HepG2 (cell line): Measurements from ENCODE around the gene TUBG1. TPM values are rescaled to one million over a fixed set of nuclear protein-coding genes. Genes with fewer than 3 reads are reported as not detected.

ENCODE experiments used
- ARID3A ChIP-seq: IDR thresholded peaks from 2 replicates; pipeline ENCODE4 v1.6.1; 2012; ENCODE audit warnings: low read depth, low read length, improper control_type of control experiment
- ARNTL ChIP-seq: sonication (generic); formaldehyde crosslinking; IDR thresholded peaks from 2 replicates; pipeline ENCODE4 v1.4.0; 2020; ENCODE audit warnings: mild to moderate bottlenecking, missing genetic modification reagents
- BRD4 ChIP-seq: sonication (generic); formaldehyde crosslinking; IDR thresholded peaks from 2 replicates; pipeline ENCODE4 v1.4.0; 2020; ENCODE audit warnings: missing genetic modification reagents
- CHD2 ChIP-seq: IDR thresholded peaks from 2 replicates; pipeline ENCODE4 v1.6.1; 2011; ENCODE audit warnings: low read depth, low read length, improper control_type of control experiment
- DMTF1 ChIP-seq: sonication (generic); formaldehyde crosslinking; IDR thresholded peaks from 2 replicates; pipeline ENCODE4 v1.4.0; 2020; ENCODE audit warnings: mild to moderate bottlenecking, missing genetic modification reagents
- DRAP1 ChIP-seq: IDR thresholded peaks from 2 replicates; pipeline ENCODE4 v1.6.1; 2016; ENCODE audit warnings: missing genetic modification reagents, missing compliant biosample characterization
- ESRRA ChIP-seq: sonication (generic); formaldehyde crosslinking; IDR thresholded peaks from 2 replicates; pipeline ENCODE4 v1.5.1; 2020; ENCODE audit warnings: mild to moderate bottlenecking, low read depth, missing genetic modification reagents
- FOXP1 ChIP-seq, 2 experiments: fragments of 450-650 bp in 1 of 2; IDR thresholded peaks; 2 replicates each; pipeline ENCODE4 v1.6.1; 2017 to 2018; ENCODE audit warnings: antibody characterized with exemption in 1 of 2
- IRF2 ChIP-seq: IDR thresholded peaks from 2 replicates; pipeline ENCODE4 v1.6.1; 2018; ENCODE audit warnings: missing genetic modification reagents, missing compliant biosample characterization
- ISL2 ChIP-seq: sonication (generic); formaldehyde crosslinking; IDR thresholded peaks from 2 replicates; pipeline ENCODE4 v1.5.0; 2020; ENCODE audit warnings: missing genetic modification reagents
- KDM5B ChIP-seq: sonication (generic); formaldehyde crosslinking; IDR thresholded peaks from 2 replicates; pipeline ENCODE4 v1.4.0; 2020; ENCODE audit warnings: missing genetic modification reagents, mild to moderate bottlenecking, borderline replicate concordance
- MBNL3 ChIP-seq: fragments of 250-450 bp; sonication (Bioruptor Pico); conservative IDR thresholded peaks from 2 replicates; pipeline ENCODE4 v1.8.0; 2022; ENCODE audit warnings: mild to moderate bottlenecking, inconsistent platforms
- MEIS1 ChIP-seq: sonication (generic); formaldehyde crosslinking; IDR thresholded peaks from 2 replicates; pipeline ENCODE4 v1.9.0; 2021; ENCODE audit warnings: mild to moderate bottlenecking, missing genetic modification reagents, moderate library complexity, borderline replicate concordance
- MXI1 ChIP-seq: IDR thresholded peaks from 3 replicates; pipeline ENCODE4 v1.6.1; 2012; ENCODE audit warnings: low read depth, low read length, inconsistent platforms, borderline replicate concordance
- NR2C2 ChIP-seq: sonication (generic); formaldehyde crosslinking; IDR thresholded peaks from 2 replicates; pipeline ENCODE4 v1.4.0; 2020; ENCODE audit warnings: missing genetic modification reagents, mild to moderate bottlenecking, moderate library complexity, borderline replicate concordance
- PAWR ChIP-seq: sonication (generic); formaldehyde crosslinking; IDR thresholded peaks from 2 replicates; pipeline ENCODE4 v1.4.0; 2020; ENCODE audit warnings: missing genetic modification reagents, mild to moderate bottlenecking, borderline replicate concordance
- RFX5 ChIP-seq: IDR thresholded peaks from 2 replicates; pipeline ENCODE4 v1.6.1; 2011; ENCODE audit warnings: low read depth, low read length, improper control_type of control experiment
- SAFB2 ChIP-seq: sonication (generic); formaldehyde crosslinking; IDR thresholded peaks from 2 replicates; pipeline ENCODE4 v1.5.1; 2020; ENCODE audit warnings: missing genetic modification reagents, low read depth, mild to moderate bottlenecking, borderline replicate concordance
- TCF12 ChIP-seq, 2 experiments: fragments of 450-650 bp in 1 of 2; sonication (generic) in 1 of 2; formaldehyde crosslinking in 1 of 2; IDR thresholded peaks; 2 replicates each; pipeline versions ENCODE4 v1.6.1 to v1.8.0; 2017 to 2022; ENCODE audit warnings: antibody characterized with exemption in 1 of 2, mild to moderate bottlenecking in 1 of 2, missing genetic modification reagents in 1 of 2, moderate library complexity in 1 of 2
- ZFP36 ChIP-seq: fragments of 150-350 bp; IDR thresholded peaks from 2 replicates; pipeline ENCODE4 v1.6.1; 2018; ENCODE audit warnings: borderline replicate concordance, low read length, low read depth; ENCODE audit not compliant: partially characterized antibody
- ZFP36L2 ChIP-seq: sonication (generic); formaldehyde crosslinking; IDR thresholded peaks from 2 replicates; pipeline ENCODE4 v1.4.0; 2020; ENCODE audit warnings: missing genetic modification reagents
- ZNF124 ChIP-seq: sonication (generic); formaldehyde crosslinking; IDR thresholded peaks from 2 replicates; pipeline ENCODE4 v1.4.0; 2020; ENCODE audit warnings: missing genetic modification reagents
- ZNF326 ChIP-seq: sonication (generic); formaldehyde crosslinking; IDR thresholded peaks from 2 replicates; pipeline ENCODE4 v1.4.0; 2020; ENCODE audit warnings: missing genetic modification reagents, borderline replicate concordance
- ZNF335 ChIP-seq: sonication (generic); formaldehyde crosslinking; IDR thresholded peaks from 2 replicates; pipeline ENCODE4 v1.4.0; 2020; ENCODE audit warnings: missing genetic modification reagents
- ZNF639 ChIP-seq: conservative IDR thresholded peaks from 2 replicates; pipeline ENCODE4 v1.6.1; 2018; ENCODE audit warnings: missing genetic modification reagents
- polyA plus RNA-seq, 8 experiments: library from polyadenylated mRNA; depleted of rRNA in 3 of 8; stranded (reverse) in 7 of 8; unstranded in 1 of 8; fragments of >200 nt; fragmentation: Illumina TruSeq in 4 of 8; extraction: Trizol in 4 of 8; gene quantifications; 2 replicates each; pipeline versions ENCODE4 v1.2.1 to v1.2.3, GENCODE V29; 2011 to 2016; ENCODE audit warnings: low read depth in 4 of 8, missing spikeins in 1 of 8, mixed read lengths in 1 of 8; ENCODE audit not compliant: insufficient read depth in 1 of 8
- total RNA-seq, 5 experiments: library from RNA; depleted of rRNA; stranded (reverse); fragments of >200 nt; fragmentation: Illumina TruSeq; extraction: Trizol; gene quantifications; 2 replicates each; pipeline ENCODE4 v1.2.3, GENCODE V29; 2016; ENCODE audit warnings: low read depth in 1 of 5

TUBG1 gene
- total and polyA plus RNA-seq, 2 of the 13 experiments (the other 11 are each of a cell fraction or from before 2014, with no cell fraction given), result 74.1 to 137 TPM

- TF ChIP-seq FOXP1 (IDR thresholded peaks at IDR 0.05), result 0 out of 2 replicates have a peak, but pooled peaks have one; percentile 30
- TF ChIP-seq FOXP1 (CRISPR knock-in tag; IDR thresholded peaks at IDR 0.05), result peak; percentile 78
- TF ChIP-seq ARID3A, result peak; percentile 39; the same call in 1 of the 2 replicates
- peak; percentile 74; the same call in 1 of the 2 replicates for TF ChIP-seq ZNF124 (CRISPR knock-in tag)
- no peak; the same call in 1 of the 2 replicates for TF ChIP-seq ESRRA (CRISPR knock-in tag)
- TF ChIP-seq MXI1, result peak; percentile 57; the same call in 1 of the 3 replicates
- peak; percentile 84 for TF ChIP-seq IRF2 (CRISPR knock-in tag)
- no peak for TF ChIP-seq BRD4
- TF ChIP-seq TCF12 (IDR thresholded peaks at IDR 0.05), result no peak
- 0 out of 2 replicates have a peak, but pooled peaks have one; percentile 35 for TF ChIP-seq TCF12 (CRISPR knock-in tag; IDR thresholded peaks at IDR 0.05)
- TF ChIP-seq ZNF335 (CRISPR knock-in tag), result 0 out of 2 replicates have a peak, but pooled peaks have one; percentile 51
- TF ChIP-seq PAWR (CRISPR knock-in tag), result no peak
- no peak; the same call in 1 of the 2 replicates for TF ChIP-seq ZNF639 (CRISPR knock-in tag)
- TF ChIP-seq MBNL3 (CRISPR knock-in tag), result no peak
- no peak for TF ChIP-seq DMTF1 (CRISPR knock-in tag)
- peak; percentile 87 for TF ChIP-seq NR2C2
- TF ChIP-seq RFX5, result no peak
- peak; percentile 24; the same call in 1 of the 2 replicates for TF ChIP-seq DRAP1 (CRISPR knock-in tag)
- no peak for TF ChIP-seq ARNTL (CRISPR knock-in tag)
- no peak for TF ChIP-seq ZNF326 (CRISPR knock-in tag)
- TF ChIP-seq SAFB2 (CRISPR knock-in tag), result no peak
- TF ChIP-seq ZFP36L2 (CRISPR knock-in tag), result no peak
- no peak; the same call in 1 of the 2 replicates for TF ChIP-seq CHD2
- TF ChIP-seq ISL2 (CRISPR knock-in tag), result no peak; the same call in 1 of the 2 replicates
- TF ChIP-seq KDM5B (CRISPR knock-in tag), result no peak
- TF ChIP-seq ZFP36, result no peak
- no peak for TF ChIP-seq MEIS1 (CRISPR knock-in tag)
Observed at GRCh38 chr17:42564815-42565522, 44.5 kb upstream of the TUBG1 start (continued).
